ENCODE measurements around the gene UGT1A10.

DNA sequence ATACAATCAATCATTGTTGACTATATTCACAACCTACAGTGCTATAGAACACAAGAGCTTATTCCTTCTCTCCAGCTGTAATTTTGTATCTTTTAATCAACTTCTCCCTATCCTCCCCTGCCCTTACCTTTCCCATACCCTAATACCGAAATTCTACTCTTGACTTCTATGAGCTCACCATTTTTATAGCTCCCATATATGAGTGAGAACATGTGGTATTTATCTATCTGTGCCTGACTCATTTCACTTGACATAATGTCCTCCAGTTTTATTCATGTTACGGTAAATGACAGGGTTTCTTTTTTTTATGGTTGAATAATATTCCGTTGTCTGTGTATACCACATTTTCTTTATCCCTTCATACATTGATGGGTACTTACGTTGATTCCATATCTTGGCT, 144.5 kb downstream of the UGT1A10 start:
- TF ChIP-seq, protein P1, sequence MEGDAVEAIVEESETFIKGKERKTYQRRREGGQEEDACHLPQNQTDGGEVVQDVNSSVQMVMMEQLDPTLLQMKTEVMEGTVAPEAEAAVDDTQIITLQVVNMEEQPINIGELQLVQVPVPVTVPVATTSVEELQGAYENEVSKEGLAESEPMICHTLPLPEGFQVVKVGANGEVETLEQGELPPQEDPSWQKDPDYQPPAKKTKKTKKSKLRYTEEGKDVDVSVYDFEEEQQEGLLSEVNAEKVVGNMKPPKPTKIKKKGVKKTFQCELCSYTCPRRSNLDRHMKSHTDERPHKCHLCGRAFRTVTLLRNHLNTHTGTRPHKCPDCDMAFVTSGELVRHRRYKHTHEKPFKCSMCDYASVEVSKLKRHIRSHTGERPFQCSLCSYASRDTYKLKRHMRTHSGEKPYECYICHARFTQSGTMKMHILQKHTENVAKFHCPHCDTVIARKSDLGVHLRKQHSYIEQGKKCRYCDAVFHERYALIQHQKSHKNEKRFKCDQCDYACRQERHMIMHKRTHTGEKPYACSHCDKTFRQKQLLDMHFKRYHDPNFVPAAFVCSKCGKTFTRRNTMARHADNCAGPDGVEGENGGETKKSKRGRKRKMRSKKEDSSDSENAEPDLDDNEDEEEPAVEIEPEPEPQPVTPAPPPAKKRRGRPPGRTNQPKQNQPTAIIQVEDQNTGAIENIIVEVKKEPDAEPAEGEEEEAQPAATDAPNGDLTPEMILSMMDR (IDR thresholded peaks at IDR 0.05): no peak
- TF ChIP-seq POLR2A (IDR thresholded peaks at IDR 0.05): no peak
- no peak for TF ChIP-seq POLR2AphosphoS5 (IDR thresholded peaks at IDR 0.05; ENCODE audit: insufficient read depth in 1 of 2, low read depth in 1 of 2)

Measured in vagina (tissue), 2 donors.